ENCODE results near the gene KRT25.

GRCh38 chr17:40735016-40735415 lies 20.1 kb downstream of the KRT25 start:
- TF ChIP-seq, protein P1, sequence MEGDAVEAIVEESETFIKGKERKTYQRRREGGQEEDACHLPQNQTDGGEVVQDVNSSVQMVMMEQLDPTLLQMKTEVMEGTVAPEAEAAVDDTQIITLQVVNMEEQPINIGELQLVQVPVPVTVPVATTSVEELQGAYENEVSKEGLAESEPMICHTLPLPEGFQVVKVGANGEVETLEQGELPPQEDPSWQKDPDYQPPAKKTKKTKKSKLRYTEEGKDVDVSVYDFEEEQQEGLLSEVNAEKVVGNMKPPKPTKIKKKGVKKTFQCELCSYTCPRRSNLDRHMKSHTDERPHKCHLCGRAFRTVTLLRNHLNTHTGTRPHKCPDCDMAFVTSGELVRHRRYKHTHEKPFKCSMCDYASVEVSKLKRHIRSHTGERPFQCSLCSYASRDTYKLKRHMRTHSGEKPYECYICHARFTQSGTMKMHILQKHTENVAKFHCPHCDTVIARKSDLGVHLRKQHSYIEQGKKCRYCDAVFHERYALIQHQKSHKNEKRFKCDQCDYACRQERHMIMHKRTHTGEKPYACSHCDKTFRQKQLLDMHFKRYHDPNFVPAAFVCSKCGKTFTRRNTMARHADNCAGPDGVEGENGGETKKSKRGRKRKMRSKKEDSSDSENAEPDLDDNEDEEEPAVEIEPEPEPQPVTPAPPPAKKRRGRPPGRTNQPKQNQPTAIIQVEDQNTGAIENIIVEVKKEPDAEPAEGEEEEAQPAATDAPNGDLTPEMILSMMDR (IDR thresholded peaks at IDR 0.05) = no peak
- TF ChIP-seq ZFX (IDR thresholded peaks at IDR 0.05; ENCODE audit: borderline replicate concordance) = no peak
